Activated T-helper 1 cell treated with anti-CD3 and anti-CD28 coated beads, Interleukin-2, amount 50 U/mL, for 16 hours (primary cell): ENCODE results near the gene IGF2.

Experiments used
- DNase-seq, 2 donors: peaks; one replicate each; pipeline ENCODE4 v3.0.0-alpha.2; 2020; ENCODE audit warnings: low read depth in 1 of 2, low spot score in 1 of 2

Gene IGF2

DNA sequence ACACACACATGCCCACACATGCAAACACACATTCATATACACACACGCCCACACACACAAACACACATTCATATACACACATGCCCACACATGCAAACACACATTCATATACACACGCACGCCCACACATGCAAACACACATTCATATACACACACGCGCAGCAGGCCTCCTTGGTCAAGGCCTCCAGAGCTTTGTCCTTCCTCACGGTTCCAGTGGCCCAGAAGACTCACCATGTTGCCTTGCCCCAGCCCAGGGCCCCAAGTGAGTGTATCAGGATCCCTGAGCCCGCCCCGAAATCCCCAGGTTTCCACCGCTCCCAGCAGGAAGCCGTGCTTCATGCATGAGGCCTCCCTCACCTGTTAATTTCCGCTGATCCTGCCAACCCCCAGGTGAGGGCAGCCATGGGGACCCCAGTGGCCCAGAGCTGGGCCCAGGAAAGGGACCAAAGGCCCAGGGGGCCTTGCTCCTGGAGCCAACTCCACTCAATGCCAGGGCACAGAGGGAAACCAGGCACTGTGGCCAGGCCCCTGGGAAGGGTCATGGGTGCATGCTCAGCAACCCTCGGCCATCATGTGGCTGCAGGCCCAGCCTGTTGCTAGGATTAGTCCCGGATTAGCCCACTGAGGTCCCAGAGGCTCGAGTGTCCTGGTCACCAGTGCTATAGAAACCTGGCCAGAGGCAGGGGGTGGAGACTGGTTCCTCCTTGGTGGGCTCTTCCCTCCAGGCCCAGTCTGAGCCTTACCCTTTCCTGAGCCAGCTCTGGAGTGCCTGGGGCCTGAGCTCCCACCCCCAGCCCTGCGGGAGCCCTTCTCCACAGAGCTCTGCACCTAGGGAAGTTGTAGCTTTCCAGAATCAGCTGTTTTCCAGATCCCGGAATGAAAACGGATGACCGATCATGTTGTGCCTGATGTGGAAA lies 34.4 kb downstream of the IGF2 start:
- DNase-seq, result no peak

DNA sequence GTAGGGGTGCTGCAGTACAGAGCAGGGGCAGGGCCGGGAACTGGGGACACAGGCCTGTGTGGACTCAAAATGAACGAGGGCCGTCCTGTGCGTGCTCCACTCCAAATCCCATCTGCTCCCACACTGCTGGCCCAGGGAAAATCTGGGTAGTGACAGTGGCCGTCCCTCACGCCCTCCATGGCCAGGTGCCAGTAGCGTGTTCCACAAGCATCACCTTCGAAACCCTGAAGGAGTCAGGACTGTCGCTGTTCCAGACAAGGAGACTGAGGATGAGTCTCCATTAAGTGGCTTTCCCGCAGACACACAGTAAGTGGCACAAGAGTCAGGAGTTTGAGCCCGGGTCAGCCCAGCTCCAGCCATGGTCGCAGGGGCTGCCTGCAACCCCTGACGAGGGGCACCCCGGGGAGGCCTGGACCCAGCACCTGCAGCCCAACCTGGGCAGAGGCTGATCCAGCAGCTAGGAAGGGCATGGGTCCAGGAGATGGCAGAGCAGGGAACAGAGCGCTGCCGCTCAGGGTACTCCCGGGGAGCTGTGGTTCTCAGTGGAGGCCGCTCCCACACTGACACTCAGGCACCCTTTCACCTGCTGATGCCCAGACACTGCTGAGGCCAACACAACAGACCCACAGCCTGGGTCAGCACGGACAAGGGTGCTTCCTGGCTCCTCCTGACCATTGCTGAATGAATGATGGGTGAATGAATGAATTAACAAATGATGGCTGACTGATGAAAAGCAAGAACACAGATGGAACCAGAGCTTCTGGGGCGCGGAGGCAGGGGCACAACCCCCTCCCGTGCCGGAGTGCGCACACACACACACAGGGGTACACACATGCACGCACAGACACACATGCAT lies 35.3 kb downstream of the IGF2 start:
- no peak for DNase-seq

DNA sequence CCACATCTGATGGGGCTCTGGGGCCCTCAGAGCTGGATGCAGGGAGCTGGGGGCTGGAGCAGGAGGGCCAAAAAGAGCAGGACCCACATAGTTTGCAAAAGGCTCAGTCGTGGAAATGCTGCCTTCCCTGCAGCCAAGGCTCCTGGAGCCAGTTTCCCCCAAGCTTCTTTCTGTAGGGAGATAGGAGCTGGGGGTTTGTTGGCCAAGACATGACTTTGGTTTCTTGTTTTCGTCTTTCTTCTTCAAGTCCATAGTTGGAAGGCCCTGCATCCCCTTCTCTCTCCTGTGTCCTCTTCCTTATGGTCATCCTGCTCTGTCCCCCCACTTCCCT lies 36.3 kb downstream of the IGF2 start:
- no peak for DNase-seq

DNA sequence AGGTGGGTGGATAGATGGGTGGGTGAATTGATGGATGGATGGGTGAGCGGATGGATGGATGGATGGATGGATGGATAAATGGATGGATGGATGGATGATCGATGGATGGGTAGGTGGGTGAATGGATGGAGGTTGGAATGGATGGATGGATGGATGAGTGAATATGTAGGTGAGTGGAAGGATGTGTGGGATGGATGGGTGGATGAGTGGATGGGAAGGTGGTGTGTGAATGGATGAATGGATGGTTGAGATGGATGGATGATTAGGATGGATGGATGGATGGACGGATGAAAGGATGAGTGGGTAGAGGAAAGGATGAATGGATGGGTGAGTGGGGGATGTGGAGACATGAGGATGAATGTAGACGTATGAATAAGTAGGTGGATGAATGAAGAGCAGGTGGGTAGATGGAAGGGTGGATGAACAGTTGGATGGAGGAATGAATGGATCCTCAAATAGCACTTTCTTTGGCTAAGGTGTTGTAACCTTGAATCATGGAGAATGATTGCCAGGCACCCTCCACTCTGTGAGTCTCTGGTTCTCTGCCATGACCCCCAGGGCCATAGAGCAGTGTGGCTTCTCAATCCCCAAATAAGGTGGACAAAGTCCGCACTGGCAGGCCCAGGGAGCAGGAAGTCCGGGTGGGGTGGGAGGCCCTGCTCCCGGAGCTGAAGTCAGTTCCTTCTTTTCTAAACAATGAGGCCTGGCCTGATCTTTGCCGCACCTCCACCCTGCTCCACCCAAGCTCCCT lies 36.9 kb downstream of the IGF2 start:
- DNase-seq, result no peak

DNA sequence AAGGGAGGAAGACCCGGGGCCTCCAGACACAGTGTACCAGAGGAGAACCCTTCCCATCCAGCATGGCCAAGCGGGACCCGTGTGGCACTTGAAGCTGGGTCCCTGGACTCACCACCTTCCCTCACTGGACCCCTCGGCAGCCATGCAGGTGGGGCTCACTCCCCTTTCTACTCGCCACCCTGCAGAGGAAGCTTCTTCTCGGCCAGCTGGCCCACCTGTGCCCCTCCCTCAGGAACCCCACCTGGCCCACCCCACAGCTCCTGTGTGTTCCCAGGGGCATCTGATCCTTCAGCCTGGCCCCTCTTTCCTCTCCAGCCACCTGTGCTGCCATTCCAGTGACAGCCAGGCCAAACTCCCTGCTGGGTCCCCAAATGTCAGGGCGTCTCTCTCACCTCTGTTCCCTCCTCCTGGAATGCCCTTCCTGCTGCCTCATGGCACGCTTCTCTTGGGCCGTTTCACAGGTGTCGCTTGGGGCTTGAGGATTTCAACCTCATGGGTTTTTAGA lies 38.0 kb downstream of the IGF2 start:
- DNase-seq, result no peak

DNA sequence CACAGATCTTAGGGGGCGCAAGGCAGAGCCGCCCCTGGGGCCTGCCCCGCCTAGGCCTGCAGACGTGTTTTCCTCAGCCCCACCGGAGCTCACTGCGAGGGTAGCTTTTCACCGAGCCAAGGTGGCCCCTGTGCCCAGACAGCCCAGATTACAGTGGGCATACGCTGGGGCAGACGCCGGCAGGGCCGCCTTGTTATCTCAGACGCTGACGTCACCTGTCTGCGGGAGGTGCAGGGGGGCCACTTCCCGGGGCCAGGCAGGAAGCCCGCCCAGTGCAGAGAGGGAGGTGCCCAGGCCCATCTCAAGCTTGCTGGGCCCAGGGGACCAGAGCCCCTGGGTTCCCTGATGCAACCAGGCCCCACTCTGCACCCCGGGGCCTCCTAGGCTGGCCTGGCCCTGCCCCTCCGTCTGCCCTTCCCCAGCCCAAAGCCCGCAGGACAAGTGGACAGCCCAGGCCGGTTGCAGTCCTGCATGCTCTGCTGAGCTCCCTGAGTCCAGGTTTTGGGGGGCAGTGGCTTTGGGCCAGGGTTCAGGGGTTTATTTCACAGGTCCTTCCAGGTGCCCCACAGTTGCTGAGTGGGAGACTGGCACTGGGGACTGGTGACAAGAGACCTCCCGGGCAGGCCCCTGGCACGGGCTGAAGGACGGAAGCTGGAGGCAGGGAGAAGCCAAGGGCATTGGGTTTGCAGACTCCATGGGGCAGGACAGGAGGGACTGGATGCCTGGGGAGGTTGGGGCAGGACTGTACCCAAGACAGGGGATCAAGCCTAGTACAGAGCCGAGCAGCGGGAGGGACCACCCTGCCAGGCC lies 38.6 kb downstream of the IGF2 start:
- DNase-seq, result no peak

DNA sequence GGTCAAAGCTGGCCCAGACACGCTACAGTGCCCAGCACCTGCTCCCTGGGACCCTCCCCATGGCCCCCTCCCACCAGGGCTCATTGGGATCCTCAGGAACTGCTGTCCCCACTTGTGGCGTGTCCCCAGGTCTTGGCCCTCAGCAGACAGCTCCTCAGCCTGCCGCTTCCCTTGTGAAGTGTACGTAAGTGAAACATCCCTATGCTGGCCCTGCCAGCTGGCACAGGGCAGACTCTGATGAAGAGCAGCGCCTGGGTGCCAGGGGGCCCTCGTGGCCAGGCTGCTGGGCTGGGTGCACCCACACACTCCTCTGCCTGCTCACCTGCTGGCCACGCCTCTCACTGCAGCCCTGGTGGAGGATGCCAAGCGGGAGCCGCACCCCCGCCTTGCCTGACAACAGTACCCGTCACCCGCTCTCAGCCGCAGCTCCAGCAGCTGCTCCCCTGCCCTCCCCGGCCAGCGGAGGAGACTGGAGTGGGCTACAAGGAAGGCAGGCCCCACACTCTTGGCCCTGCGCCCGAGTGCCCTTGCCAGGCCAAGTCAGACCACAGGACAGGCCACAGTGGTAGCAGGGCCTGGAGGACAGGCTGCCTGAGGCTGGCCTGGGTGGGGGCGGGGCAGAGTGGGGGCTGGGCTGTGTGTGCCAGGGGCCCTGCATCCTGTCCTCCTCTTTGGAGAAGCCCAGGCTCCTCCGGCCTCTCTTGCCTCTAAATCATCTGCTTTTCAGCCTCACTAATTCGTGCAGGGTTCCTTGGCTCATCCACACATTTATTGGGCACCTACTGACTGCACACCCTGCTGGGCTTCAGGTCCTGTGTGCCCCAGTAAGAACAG lies 39.5 kb downstream of the IGF2 start:
- no peak for DNase-seq

DNA sequence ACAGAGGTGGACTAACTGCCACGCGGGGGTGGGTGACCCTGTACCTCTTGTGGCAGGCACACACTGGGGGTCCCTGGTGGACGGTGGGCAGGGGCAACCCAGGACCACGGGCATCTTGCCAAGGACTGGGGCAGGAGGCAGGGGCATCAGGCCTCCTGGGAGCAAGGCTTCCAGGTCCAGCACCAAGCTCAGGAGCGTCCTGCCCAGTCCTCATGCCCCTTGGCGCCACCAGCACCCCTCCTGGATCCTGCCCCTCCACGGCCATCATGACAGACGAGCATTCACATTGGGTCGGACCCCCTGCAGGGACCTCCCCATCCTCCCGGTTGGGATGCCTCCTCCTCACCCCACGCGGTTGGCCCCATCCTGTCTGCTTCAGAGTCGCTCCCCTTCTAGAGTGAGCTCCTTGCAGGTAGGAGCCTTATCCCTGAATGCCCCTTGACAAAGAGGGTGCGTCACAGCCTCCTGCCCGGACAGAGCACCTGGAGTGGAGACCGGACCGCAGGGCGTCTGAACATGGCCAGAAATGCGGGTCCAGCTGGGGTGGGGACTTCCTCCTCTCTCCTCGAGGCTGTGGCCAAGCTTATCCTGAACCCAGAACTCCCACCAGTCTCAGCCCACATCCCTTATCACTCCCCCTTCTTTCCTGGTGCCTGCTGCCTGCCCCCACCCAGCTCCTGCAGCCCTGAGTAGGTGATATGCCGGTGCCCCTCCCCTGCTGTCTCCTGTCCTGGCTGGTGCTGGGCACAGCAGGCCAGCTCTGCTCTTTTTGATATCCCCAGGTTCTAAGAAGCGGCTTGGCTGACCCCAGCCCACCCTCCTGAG lies 40.3 kb downstream of the IGF2 start:
- no peak for DNase-seq

DNA sequence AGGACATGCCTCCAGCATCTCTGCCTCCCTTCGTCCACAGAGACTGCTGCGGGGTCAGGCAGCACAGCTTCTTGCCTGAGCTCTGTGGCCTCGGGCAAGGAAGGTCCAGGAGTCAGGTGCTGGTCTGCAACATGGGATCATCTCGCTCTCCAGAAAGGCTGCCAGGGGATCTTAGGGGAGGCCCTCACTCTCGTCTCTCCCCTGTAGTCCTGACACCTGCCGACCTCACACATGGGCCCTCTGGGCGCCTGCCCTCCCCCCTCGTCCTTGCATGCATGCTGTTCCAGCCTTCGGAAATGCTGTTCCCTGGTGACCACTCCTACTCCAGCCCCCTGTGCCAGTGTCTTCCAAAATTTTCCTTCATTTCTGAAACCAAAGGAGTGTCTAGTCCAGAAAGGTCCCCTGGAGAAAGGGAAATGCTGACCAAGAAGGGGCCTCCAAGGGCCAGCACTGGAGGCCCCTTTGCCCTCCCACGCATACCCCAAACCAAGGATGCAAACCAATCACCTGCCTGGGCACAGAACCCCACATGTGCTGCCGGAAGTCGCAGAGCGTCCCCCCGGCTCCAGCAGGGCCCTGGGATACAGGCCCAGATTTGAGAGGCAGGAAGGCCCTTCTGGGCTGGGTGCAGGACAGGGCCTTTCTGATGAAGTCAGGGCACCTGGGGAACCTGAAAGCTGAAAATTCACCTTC lies 41.0 kb downstream of the IGF2 start:
- no peak for DNase-seq

DNA sequence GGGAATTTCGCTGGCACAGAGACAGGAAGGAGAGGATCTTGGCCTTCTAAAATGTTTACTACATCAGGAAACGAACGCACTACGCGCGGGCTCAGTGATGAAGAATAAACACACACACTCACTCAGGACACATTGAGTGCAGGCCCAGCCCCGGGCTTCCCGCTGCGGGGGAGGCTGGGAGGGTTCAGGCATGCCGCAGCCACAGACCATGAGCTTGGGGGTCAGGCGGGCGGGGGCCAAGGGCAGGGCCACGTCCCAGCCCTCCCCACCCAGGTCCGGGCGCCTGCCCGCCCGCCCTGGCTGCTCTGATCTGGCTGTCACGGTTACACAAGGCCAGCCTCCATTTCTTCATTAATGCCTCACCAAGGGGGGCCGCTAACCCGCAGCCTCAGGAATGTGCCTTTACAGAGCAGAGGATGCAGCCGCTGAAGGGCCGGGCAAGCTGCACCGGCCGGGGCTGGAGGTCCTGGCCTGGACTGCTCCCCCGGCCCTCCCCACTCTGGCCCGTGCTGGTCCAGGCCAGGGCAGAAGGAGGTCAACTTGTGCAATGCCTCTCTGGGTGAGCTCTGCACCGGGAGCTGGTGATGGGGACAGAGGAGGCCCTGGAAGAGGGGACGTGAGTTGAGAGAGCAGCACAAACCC lies 41.7 kb downstream of the IGF2 start:
- no peak for DNase-seq

DNA sequence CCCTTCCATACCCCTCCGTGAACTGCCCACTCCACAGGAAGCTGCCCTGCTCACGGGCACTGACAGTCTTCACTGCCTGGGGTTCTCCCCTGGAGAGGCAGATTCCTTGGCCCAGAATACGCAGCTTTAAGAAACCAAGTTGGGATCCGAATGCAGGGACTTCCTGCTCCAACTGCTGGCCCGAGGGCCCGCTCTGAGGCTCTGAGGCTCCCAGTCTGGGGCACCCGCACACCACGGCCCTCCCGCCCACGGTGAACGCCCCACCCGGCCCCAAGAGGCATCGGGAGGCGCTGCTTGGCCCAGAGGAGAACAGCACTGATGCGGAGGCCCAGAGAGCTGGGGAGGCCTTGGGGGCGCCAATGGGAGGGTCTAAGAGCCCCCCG lies 42.3 kb downstream of the IGF2 start:
- no peak for DNase-seq

DNA sequence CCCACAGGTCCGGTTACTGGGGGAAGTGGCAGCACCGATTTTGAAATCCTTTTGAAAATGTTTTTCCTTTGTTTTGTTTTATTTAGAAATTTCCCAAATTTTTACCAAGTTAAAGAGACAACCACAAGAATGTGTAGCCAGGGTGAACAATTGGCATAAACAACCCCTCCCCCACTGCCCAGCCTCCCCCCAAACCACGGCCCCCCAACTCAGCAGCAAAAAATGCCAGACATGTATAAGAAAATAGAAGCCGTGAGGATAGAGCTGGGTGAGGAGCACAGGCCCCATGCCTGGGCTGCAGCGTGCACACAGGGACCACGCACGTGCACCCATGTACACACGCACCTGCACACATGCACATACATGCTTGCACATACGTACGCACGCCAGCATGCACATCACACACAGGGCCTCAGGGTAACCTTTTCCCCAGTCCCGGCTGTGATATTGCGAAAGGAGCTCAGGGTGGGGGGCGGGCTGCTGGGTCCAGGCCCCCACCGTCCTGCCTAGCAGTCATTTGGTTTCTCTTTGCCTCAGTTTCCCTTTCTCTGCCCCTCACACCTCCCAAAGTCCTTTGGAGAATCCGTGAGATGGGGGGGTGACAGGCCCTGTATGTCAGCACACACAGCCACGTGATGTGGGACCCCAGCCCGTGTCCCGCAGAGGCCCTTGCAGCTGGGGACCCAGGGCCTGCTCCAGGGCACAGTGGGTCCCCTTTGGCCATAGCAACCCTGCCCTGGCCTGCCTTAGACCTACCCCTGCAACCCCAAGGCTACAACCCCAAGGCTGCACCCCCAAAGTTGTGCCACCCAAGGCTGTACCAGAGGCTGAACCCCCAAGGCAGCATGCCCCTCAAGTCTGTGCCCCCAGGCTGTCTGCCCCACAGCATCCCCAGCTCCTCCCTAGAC lies 42.9 kb downstream of the IGF2 start:
- DNase-seq, result no peak

DNA sequence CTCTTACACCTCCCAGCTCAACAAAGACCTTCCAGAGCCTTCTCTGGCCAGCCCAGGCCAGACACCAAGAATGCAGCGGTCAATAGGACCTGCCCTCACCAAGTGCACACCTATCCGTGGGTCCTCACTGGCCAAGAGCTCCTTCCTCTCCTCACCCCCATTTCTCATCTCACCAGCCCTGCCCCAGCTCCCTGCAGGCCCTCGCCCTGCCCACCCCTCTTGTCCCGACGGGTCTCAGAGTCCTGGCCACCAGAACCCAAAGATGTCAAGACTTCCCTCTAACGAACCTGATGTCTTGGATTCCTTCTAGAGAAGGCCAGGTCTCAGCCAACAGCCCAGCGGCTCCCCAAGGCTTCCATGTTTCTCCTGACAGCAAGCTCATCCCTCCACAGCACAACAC lies 43.6 kb downstream of the IGF2 start:
- no peak for DNase-seq

DNA sequence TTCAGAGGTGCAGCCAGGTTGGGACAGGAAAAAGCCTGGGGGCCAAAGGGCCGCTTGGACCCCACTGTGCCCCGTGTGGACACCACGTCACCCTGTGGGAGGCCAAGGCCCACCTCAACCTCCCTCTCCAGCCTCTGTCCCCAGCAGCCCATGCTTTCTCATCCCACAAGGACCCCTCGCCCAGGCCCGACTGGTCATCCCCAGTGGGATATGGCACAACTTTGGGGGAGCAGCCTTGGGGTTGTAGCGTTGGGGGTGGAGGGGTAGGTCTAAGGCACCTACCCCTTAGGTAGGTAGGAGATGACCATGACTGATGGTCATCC lies 44.0 kb downstream of the IGF2 start:
- no peak for DNase-seq

DNA sequence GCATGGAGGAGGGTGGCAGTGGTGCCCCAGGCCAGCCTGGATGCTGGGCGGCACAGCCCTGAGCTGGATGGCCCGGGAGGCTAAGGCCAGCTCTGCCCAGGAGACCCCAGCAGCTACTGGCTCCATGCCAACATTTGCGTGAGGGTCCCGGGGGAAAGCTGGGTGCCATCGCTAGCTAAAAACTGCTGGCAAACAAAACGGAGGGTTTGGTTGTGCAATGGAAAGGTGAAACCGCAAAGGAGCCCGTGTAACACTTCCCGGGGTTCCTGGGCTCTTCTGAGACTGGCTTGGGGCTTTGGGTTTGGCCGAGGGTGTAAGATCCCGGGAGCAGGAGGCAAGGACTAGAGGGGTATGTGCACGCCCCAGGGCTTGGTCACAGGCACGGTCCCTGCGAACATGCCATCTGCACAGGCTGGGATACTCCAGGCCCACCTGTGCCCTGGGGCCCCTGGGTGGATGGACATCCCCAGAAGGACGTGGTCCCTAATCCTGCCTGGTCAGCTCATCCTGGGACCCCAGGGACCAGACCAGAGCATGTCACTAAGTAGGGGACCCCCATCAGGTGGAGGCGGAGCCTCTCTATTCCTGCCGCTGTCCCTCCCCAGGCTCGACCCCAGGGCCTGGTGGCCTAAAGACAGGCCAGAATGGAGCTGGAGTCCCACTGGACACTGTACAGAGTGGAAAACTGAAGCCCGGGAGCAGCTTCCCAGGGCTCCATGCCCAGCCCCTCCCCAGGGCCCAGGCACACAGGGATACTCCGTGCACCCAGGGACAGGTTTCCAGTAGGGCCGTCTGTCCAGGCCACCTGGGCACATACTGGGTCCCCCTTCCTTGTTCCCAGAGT lies 44.6 kb downstream of the IGF2 start:
- DNase-seq, result no peak
